GM18867 (cell line): ENCODE results near the gene TBC1D22A.
"Not testable (repeated sequence)": the region's sequence is repeated elsewhere in the genome, so short reads cannot be mapped to it uniquely, and the experiment has no call there.

ENCODE experiments used
- ATAC-seq: cut with Tn5 transposase; IDR thresholded peaks from one replicate; pipeline ENCODE4 v1.9.1; 2021; ENCODE audit warnings: mild to moderate bottlenecking, moderate library complexity; ENCODE audit not compliant: unreplicated experiment

The TBC1D22A gene

GRCh38 chr22:47111626-47112581 is 349.5 kb downstream of the TBC1D22A start:
- no peak for ATAC-seq

GRCh38 chr22:47112582-47112965 is 350.1 kb downstream of the TBC1D22A start:
- ATAC-seq = no peak

- no peak for ATAC-seq
Observed at GRCh38 chr22:47112994-47113852, 350.8 kb downstream of the TBC1D22A start.

- ATAC-seq = no peak
Observed at GRCh38 chr22:47113853-47114415, 351.5 kb downstream of the TBC1D22A start.

GRCh38 chr22:47114813-47115517 is 352.5 kb downstream of the TBC1D22A start:
- ATAC-seq = no peak

GRCh38 chr22:47115518-47115890 is 353.1 kb downstream of the TBC1D22A start:
- no peak for ATAC-seq

GRCh38 chr22:47115921-47116320 is 353.5 kb downstream of the TBC1D22A start:
- ATAC-seq = no peak

GRCh38 chr22:47116426-47117341 is 354.2 kb downstream of the TBC1D22A start:
- no peak for ATAC-seq

GRCh38 chr22:47117442-47117841 is 355.0 kb downstream of the TBC1D22A start:
- ATAC-seq = not testable (repeated sequence)

GRCh38 chr22:47119181-47119580 is 356.7 kb downstream of the TBC1D22A start:
- no peak for ATAC-seq

GRCh38 chr22:47120399-47120798 is 357.9 kb downstream of the TBC1D22A start:
- no peak for ATAC-seq

- ATAC-seq = no peak
Observed at GRCh38 chr22:47121791-47122190, 359.3 kb downstream of the TBC1D22A start.

- no peak for ATAC-seq
Observed at GRCh38 chr22:47122441-47123000, 360.1 kb downstream of the TBC1D22A start.

- no peak for ATAC-seq
Observed at GRCh38 chr22:47123006-47123826, 360.8 kb downstream of the TBC1D22A start.

GRCh38 chr22:47123827-47124442 is 361.5 kb downstream of the TBC1D22A start:
- no peak for ATAC-seq

- ATAC-seq = no peak
Observed at GRCh38 chr22:47124451-47124881, 362.0 kb downstream of the TBC1D22A start.

- ATAC-seq = no peak
Observed at GRCh38 chr22:47124961-47125360, 362.5 kb downstream of the TBC1D22A start.

GRCh38 chr22:47125603-47126002 is 363.2 kb downstream of the TBC1D22A start:
- no peak for ATAC-seq
